ENCODE results near the gene RIN3. TPM values are rescaled to one million over a fixed set of nuclear protein-coding genes. Genes with fewer than 3 reads are reported as not detected.

The RIN3 gene
- polyA plus RNA-seq, 3 donors, result 6.9 to 8.3 (median 7.8) TPM

DNA sequence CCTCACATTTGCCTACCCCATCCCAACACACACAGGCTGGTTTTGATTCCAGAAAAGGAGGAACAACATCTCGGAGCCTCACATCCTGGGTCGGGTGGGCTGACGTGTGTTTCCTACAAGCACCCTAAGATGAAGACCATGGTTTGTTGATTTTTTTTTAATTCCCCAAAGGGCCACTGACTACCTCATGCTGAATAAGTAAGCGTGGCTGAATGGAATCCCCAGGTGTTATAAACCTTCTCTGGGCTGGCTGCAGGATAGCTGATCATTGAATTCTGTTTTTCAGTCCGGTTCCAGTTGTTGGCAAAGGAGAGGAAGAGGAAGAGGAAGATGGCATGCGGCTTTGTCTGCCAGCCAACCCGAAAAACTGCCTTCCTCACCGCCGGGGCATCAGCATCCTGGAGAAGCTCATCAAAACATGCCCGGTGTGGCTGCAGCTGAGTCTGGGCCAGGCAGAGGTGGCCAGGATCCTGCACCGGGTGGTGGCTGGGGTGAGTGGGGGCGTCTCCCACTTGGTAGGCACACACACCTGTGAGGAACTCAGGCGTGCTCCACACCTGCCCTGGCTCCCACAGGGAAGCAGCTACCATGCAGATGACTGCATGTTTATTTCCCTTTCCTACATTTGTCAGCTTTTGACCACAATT is 42.0 kb downstream of the RIN3 start:
- no peak for DNase-seq

DNA sequence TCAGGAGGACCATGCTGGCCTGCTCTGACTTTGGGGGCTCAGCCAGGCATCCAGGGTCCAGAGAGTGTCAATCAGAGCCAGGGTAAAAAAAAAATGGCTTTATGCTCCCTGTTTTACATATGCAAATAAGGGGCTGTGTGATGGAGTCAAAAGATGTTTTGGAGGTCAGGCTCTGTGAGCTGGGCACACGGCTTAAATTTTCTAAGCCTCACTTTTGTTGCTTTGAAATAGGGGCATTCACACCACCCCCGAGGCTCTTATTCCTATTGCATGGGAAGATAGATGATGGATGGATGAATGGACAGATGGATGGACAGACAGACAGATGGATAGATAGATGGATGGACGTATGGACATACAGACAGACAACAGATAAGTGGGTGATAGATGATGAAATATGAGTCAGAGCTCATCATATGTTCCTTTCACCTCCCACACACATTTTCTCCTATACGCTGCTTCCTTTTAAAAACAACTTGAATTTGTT is 42.7 kb downstream of the RIN3 start:
- no peak for DNase-seq

DNA sequence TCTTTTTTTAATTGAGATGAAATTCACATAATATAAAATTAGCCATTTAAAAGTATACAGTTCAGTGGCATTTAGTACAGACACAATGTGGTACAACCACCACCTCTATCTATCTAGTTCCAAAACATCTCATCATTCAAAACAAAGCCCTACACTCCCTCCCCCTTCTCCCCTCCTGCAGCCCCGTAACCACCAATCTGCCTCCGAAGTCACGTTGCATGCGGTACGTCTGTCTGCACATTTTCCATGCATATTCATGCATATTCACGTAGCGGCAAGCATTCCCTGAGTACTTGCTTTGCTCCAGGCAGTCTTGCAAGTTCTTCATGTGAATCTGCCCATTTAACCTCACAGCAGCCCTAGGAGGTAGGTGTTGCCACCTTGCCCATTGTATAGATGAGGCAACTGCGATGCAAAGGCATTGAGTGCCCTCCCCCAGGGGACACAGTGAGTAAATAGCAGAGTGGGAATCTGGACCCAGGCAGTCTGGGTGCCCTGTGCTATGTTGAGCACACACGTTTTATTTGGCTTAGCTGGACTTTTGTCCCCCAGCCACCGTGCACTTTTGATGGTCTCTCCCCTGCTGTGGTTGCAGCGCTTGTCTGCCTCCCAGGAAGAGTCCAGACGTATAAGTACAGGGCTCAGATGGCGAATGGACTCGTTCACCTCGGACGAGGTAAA is 43.4 kb downstream of the RIN3 start:
- DNase-seq, result no peak

DNA sequence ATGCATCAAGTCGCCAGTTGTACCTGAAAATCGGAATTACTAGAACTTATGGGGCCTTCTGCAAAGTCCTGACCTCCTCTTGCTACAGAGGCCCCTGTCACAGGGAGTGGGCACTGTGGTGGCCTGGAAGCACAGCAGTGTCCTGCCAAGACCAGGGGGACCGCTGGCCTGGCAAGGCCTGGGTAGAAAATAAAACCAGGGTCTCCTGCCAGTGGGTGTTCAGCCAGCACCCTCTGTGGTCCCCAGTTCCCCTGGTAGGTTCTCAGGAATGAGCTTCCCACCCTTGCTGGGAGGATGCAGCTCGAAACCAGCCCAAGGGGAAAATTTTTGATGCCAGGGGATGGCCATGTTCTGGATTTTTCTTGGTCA is 43.9 kb downstream of the RIN3 start:
- no peak for DNase-seq

DNA sequence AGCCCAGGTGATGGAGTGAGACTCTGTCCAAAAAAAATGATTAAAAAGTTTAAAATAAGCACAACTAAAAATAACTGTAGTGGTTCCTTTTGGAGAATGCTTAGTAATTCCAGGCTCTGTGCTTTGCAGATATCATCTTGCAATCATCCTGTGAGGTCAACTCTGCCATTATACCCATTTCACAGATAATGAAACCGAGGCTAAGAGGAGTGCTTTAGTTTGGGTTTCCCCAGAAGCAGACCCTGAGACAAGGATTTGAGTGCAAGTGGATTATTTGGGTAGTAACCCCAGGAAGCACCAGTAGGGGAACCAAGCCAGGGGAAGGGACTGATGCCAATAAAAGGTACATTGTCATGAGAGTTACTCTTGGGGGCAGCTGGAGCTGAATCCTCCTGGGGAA is 44.7 kb downstream of the RIN3 start:
- no peak for DNase-seq

DNA sequence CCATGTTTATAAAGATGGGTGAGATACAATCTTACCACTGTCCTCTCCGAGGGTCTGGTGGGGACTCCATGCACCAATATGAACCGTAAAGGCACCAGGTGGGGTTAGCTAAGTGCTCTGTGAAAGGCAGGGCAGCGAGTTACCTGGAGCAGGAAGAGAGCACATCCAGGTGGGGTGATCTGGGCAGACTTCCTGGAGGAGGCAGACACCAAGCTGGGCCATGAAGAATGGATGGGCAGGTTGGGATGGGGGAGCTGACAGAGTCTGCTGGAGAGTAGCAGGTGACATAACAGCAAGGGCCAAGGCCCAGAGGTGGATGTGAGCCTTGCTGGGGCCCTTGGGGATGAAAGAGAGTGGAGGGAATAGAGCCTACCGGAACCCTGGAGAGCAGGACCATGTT is 45.9 kb downstream of the RIN3 start:
- no peak for DNase-seq

DNA sequence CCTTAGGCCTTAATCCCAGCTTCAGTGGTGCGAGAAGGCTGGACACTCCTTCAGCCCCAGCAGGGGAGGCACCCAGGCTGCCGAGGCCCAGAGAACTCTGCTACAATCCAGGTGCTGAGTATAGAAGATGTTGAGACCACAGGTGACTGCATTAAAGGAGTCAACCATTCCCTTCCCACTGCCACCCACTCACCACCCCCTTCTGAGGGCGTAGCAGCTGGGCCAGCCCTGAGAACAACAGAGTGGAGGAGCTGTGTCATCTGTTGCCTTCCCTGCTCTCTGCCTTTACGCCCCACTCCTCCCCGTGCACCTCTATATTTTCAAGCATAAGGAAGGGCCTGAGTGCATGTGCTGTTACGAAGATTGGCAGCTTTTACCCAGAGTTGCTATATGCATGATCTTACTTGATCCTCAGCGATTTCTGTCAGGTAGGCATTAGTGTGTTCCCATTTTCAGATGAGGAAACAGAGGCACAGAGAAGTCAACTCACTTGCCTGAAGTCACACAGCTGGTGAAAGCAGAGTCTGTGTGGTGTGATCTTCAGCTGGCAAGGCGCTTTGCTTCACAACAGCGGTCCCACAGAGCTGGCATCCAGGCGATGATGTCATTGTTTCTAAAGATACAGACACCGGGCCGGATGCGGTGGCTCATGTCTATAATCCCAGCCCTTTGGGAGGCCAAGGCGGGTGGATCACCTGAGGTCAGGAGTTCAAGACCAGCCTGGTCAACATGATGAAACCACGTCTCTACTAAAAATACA is 46.7 kb downstream of the RIN3 start:
- no peak for DNase-seq

DNA sequence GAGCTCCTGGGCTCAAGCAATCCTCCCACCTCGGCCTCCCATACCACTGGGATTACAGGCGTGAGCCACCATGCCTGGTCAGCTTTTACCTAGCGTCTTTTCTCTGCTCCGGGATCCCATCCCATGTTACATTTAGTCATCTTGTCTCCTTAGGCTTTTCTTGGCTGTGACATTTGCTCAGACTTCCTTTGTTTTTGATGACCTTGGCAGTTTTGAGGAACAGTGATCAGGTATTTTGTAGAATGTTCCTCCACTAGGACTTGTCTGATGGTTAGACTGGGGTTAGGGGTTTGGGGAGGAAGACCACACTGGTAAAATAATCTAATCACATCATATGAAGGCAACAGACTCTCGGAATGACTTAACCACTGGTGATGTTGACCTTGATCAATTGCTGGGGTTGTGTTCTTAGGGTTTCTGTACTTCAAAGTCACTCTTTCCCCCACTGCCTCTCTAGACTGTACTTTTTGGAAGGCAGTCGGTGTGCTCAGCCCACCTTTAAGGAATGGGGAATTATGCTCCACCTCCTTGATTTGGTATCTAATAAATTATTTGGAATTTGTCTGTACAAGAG is 48.4 kb downstream of the RIN3 start:
- DNase-seq, result no peak

DNA sequence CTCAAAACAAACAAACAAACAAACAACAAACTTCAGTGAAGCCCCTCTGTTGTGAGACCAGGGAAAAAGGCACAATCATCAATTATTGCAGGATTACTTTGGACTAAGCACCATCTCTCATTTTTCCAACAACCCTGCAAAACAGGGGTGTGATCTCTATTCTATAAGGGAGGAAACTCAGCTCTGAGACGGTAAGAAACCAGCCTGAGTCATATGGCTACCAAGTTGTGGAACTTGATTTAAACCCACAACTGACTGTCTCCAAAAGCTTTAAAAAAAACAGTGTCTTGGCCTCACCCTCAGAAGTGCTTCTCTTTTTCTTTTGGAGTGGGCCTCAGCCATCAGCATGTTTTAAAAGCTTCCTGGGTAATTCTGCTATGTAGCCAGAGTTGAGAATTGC is 49.8 kb downstream of the RIN3 start:
- DNase-seq, result no peak

DNA sequence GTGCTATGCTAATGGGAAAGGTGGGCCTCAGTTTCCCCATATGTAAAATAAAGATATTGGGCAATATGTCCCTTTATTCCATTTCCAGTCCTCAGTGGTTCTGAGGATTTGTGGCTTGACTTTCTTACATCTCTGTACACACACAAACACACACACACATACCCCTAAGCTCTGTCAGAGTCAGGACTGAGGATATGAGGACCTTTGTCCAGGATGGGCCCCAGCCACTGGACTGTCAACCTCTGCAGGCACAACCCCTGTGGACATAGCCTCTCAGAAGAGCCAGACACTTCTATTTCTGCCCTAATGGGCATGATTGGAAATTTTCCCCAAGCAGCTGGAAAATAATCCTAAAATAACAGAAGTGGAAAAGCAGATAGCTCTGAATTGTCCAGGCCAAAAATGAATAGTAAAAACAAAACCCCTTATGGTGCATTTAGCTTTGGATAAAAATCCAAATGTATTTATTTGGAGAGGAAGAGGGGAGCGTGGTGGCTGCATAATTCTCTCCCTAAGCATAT is 50.2 kb downstream of the RIN3 start:
- DNase-seq, result no peak

DNA sequence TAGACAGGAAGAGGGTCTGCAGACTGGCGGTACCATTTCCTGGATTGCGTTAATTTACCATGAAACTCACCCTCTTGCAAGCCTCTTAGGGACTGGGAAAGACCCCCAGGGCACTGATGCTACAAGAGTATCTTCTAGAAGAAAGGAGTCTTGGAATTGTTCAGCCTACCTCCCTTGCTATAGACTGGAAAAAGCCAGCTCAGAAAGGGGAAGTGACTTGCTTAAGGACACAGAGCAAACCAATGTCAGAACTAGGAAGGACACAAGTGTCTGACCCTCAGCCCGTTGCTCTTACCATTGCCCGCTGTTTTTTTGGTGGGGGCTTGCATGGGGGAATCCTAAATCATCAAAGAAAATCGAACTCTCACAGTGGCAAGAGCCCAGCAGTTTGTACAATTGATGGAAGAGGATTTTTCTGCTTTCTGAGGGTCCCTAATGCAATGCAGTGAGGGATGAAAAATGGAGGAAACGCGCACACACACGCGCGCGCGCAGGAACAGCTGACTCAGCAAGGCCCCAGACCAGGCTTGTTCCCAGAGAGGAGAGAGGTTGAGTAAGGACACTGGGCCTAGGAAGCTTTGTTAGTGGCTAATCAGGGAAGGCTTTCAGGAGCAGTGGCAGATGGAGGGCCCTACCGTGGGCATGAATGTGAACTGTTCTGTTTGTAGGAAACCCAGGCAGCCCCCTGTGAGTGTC is 50.9 kb downstream of the RIN3 start:
- no peak for DNase-seq

DNA sequence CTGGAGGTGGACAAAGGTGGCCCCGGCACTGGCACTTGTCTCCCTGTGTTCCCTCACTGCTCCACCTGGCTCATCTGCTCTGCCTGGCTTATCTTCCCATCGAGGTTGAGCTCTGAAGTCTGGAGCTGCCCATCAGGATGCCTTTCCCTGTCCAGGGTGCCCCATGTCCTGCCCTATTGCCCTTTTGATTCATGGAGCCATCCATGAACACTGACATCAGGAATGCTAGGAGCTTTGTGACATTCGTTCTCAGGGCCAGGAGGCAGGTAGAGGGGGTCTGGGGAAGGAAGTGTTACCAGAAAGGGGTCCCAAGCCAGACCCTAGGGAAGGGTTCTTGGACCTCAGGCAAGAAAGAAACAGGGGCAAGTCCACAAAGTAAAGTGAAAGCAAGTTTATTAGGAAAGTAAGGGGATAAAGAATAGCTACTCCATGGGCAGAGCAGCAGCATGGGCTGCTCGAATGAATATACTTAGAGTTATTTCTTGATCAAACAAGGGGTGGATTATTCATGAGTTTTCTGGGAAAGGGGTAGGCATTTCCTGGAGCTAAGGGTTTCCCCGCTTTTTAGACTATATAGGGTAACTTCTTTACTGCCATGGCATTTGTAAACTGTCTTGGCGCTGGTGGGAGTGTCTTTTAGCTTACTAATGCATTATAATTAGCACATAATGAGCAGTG is 51.6 kb downstream of the RIN3 start:
- DNase-seq, result no peak

DNA sequence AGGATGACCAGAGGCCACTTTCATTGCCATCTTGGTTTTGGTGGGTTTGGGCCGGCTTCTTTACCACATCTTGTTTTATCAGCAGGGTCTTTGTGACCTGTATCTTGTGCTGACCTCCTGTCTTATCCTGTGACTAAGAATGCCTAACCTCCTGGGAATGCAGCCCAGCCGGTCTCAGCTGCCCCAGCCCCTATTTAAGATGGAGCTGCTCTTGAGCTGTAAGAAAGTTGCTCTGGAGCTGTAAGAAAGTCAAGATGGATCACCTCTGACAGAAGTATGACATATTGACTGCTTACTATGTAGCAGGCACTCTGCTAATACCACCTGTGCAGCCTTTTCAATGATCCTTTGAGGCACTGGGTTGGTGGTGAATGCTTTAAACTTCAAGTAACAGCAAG is 52.1 kb downstream of the RIN3 start:
- DNase-seq, result no peak

DNA sequence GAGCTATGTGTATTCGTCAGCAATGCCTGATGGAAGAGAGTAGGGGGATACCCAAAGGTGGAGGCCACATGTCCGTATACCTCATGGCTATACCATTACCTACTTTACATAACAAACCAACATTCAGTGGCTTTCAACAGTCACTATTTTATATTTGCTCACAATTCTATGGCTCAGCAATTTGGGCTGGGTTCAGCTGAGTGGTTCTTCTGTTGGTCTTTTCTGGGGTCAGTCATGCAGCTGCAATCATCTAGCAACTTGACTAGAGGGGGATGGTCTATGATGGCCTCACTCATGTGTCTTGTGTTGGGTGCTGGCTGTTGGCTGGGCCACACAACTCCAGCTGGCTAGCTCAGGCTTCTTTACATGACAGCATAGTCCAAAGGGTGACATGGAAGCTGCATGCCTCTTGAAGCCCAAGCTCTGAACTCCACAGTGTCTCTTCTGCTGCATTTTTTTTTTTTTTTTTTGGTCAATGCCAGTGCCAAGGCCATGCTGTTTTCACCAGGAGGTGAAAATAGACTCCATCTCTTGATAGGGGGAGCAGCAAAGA is 53.7 kb downstream of the RIN3 start:
- DNase-seq, result no peak

DNA sequence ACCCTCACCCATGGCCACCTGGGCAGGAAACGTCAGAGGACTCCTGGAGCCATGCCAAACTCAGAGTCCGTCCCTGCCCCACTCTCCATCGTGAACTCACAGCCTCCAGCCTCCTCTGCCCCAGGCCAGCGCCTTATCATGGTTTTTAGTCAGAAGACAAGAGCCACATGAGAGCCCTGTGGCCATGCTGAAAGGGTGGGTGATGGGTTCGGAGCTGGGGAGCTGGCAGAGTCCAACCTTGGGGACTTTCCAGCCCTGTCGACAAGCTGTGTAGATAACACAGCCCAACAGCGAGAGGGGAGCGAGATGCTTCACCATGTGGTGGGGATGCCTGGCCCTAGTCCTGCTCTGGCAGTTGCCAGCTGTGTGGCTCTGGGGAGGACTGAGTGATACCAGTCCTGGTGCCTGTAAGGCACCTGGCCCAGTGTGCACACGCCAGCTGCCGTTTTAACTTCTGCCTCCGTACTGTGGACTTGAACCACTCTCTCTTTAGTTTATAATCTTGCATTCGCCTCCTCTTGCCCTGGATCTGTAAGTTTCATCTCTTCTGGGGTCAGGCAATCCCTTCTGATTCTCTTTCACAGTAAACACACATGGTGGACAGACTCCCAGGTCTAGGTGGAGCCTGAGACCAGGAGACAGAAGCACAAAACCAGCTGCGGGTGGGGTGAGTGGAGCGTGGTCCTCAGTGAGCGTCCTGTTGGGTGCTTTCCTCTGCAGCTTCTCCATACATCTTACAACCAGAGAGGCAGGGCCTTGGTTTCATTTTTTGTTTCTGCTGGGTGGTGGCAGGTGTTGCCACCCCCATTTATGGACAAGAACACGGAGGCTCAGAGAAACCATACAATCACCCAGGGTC is 55.3 kb downstream of the RIN3 start:
- no peak for DNase-seq

DNA sequence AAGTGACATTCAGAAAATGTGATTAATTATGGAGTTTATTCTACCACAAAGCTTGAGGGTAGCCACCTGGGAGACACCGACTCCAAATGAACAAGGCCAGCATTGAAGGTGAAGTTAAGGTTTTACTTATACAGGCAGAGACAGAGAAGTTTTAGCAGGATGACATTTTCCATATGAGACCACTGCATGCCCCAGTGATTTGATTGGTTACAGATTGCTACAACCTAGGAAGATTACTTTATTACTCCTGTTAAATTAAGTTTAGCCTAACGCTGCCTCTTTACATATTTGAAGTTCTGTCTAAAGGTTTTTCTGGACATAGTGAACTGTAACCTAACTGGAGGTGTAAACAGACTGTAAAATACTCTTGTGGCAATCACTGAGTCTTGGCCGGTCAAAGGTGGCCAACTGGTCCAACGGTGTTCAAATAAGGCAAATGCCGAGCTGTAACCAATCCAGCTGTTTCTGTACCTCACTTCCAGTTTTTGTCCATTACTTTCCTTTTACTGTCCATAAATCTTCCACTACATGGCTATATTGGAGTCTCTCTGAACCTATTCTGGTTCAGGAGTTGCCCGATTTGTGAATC is 57.2 kb downstream of the RIN3 start:
- no peak for DNase-seq

DNA sequence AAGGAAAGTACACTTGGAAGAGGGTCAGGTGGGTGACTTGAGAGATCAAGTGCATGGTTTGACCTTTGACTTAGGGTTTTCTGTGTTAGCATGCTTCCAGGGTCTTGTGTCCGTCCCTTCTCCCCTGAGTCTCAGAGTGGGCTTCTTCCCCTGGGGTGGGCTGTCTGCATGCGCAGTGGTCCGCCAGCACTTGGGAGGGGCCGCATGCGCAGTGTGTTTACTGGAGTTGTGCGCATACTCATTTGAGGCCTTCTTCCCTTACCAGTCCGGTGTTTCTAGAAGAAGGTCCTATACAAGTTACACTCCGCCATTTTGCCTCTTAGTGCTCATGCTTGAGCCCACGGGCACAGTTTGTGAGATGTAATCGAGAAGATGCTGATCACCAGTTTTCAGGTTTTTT is 58.5 kb downstream of the RIN3 start:
- DNase-seq, result no peak

DNA sequence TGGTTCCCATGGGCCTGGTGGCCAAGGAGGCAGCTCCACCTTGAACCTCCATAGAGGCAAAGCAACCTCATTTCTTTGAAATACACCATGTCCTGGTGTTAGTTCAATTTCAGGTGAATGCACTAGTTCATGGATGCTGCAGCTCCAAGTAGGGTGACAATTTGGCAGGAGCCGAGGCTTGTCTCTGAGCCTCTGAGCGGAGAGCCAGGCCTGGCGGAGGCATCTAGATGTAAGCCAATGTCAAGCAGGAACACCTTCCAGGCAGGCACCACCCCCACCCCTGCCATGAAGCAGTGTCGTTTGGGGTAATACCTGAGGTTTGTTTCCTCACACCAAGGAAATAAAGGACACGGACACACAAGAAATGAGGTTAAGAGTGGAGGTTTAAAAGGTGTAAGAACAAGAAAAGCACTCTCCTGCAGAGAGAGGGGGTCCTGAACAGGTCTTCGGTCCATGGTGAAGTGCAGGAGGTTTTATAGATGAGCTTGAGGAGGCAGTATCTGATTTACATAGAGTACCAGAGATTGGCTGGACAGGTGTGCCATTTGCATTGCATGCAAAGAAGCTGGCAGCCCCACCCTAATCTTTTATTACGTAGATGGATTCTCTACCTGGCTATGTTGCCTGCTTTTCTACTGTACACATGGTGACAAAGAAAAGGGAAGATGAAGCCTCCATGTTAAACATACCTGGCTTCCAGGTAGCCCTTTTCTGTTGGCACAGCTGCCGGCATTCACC is 60.3 kb downstream of the RIN3 start:
- no peak for DNase-seq

All from renal pelvis (tissue), 4 donors.